Lower lobe of right lung (tissue), 2 donors: ENCODE results near the gene ALAS2. TPM values are rescaled to one million over a fixed set of nuclear protein-coding genes. Genes with fewer than 3 reads are reported as not detected.
A peak's percentile ranks its signal among the peaks of the same experiment; 100 is the strongest.

Experiments
- ATAC-seq, 2 donors: fragments of 200-7000 bp; cut with Tn5 transposase; one replicate each; pipeline ENCODE4 v1.9.1; 2020 to 2022; ENCODE audit warnings: mild to moderate bottlenecking in 2 of 2, moderate library complexity in 2 of 2
- DNase-seq: peaks from one replicate; pipeline ENCODE4 v3.0.0-alpha.2; 2020
- H3K27ac ChIP-seq: fragments of 200-600 bp; one replicate; pipeline ENCODE4 v1.8.0; 2022
- H3K27me3 ChIP-seq: fragments of 200-600 bp; one replicate; pipeline ENCODE4 v1.8.0; 2022; ENCODE audit warnings: low read depth
- H3K36me3 ChIP-seq: fragments of 200-600 bp; one replicate; pipeline ENCODE4 v1.8.0; 2022; ENCODE audit warnings: mild to moderate bottlenecking
- H3K4me1 ChIP-seq: fragments of 200-600 bp; one replicate; pipeline ENCODE4 v1.8.0; 2022
- H3K4me3 ChIP-seq: fragments of 200-600 bp; one replicate; pipeline ENCODE4 v1.8.0; 2022; ENCODE audit warnings: mild to moderate bottlenecking
- H3K9me3 ChIP-seq: fragments of 200-600 bp; one replicate; pipeline ENCODE4 v1.8.0; 2022
- intact Hi-C: fragments of 100-400 bp; cut with DNase I; formaldehyde crosslinking; loops from one replicate; pipeline ENCODE4 v1.11.0; 2022
- total RNA-seq: library from RNA; stranded (reverse); fragmentation: NEBNext Ultra II Directional; extraction: Animal tissue kit (Norgen Biotek cat#: 25700); gene quantifications from one replicate; pipeline ENCODE4 v1.2.1, GENCODE V29; 2021
- TF ChIP-seq, protein P1 (sequence below): fragments of 200-600 bp; IDR thresholded peaks from one replicate; pipeline ENCODE4 v1.8.0; 2022; ENCODE audit warnings: antibody characterized with exemption, mild to moderate bottlenecking
- donor health status: DM: no; HTN: yes; CAD: no; lungs with severe emphysema.

Gene ALAS2
- total RNA-seq, 1 donor from 2014 or later = 0.89 TPM

DNA sequence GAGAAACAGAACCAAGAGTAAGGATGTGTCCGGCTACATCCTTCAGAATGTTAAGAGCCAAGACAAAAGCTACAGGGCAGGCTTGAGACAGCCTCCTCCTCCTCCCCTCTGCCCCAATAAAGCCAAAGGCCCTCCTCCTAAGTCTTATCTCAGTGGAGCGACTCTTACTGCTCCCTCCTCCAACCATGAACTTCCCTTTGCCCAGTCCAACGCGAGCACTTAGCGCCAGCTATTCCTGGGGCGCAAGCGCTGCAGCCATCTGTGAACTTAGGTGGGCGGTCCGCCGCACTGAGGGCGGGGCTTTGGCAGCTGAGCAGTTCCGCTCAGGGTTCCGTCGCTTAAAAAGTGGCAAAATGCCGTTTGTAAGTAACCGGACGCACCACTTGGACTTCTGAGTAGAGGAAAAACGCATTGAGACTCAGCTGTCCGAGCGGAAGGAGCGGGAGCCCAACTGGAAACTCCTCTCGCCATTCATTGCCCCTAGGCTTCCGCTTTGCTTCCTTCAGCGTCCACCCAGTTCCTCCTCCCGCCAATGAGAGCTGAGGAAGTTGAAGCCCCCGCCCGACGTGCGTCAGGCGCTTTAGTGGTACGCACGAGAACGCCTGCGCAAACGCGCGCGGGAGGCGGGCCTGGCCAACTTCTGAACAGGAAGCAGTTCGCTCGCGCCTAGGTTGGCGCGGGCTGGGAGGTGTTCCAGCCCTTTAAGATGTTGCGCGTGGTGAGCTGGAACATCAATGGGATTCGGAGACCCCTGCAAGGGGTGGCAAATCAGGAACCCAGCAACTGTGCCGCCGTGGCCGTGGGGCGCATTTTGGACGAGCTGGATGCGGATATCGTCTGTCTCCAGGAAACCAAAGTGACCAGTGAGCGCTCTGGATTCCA, 30.8 kb downstream of the ALAS2 start, which contains the start of gene APEX2:
APEX2 (plus strand) TSS at position 647 of the 882 bp plus-strand sequence; CDS start at position 707, 60 bp downstream.
- intact Hi-C loops = no loop called here
- peak; percentile 95 for DNase-seq

DNA sequence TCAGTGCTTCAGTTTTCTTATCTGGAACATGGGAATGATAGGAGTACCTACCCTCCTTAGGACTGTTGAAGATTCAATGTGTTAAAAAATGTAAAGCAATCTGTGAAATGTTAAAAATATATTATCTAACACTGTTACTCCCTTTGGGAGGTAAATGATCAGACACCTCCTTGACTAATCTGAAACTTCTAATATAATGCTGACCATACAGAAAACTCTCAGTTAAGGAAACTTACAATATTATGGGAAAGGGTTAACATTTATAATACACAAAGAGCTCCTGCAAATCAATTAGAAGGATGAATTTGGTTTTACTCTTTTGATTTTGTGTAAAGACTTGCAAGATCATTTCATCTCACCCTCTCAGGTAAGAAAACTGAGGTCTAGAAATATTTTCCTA, 35.2 kb downstream of the ALAS2 start:
- H3K4me1 ChIP-seq = no peaks in the 10 kb centered on the region
- H3K27me3 ChIP-seq = no peaks in the 10 kb centered on the region
- no peaks in the 10 kb centered on the region for H3K36me3 ChIP-seq
- intact Hi-C loops = no loop called here
- DNase-seq (no peak), ATAC-seq (no peak)
- H3K27ac ChIP-seq = no peak overlapping the region
- no peaks in the 10 kb centered on the region for H3K9me3 ChIP-seq
- TF ChIP-seq, protein P1, sequence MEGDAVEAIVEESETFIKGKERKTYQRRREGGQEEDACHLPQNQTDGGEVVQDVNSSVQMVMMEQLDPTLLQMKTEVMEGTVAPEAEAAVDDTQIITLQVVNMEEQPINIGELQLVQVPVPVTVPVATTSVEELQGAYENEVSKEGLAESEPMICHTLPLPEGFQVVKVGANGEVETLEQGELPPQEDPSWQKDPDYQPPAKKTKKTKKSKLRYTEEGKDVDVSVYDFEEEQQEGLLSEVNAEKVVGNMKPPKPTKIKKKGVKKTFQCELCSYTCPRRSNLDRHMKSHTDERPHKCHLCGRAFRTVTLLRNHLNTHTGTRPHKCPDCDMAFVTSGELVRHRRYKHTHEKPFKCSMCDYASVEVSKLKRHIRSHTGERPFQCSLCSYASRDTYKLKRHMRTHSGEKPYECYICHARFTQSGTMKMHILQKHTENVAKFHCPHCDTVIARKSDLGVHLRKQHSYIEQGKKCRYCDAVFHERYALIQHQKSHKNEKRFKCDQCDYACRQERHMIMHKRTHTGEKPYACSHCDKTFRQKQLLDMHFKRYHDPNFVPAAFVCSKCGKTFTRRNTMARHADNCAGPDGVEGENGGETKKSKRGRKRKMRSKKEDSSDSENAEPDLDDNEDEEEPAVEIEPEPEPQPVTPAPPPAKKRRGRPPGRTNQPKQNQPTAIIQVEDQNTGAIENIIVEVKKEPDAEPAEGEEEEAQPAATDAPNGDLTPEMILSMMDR = no peak
- no peak overlapping the region for H3K4me3 ChIP-seq

More for the DNA sequence above, 30.8 kb downstream of the ALAS2 start, which contains the start of gene APEX2:
- TF ChIP-seq, protein P1 = no peak
- peak; percentile 98 for ATAC-seq
- peaks cover 5% of the 10 kb centered on the region for H3K4me1 ChIP-seq
- peaks cover 21% of the 10 kb centered on the region for H3K36me3 ChIP-seq
- no peaks in the 10 kb centered on the region for H3K9me3 ChIP-seq
- H3K27me3 ChIP-seq = no peaks in the 10 kb centered on the region
- peak within 1 kb of the TSS; percentile 85 for H3K27ac ChIP-seq
- H3K4me3 ChIP-seq = peak within 1 kb of the TSS; percentile 66

DNA sequence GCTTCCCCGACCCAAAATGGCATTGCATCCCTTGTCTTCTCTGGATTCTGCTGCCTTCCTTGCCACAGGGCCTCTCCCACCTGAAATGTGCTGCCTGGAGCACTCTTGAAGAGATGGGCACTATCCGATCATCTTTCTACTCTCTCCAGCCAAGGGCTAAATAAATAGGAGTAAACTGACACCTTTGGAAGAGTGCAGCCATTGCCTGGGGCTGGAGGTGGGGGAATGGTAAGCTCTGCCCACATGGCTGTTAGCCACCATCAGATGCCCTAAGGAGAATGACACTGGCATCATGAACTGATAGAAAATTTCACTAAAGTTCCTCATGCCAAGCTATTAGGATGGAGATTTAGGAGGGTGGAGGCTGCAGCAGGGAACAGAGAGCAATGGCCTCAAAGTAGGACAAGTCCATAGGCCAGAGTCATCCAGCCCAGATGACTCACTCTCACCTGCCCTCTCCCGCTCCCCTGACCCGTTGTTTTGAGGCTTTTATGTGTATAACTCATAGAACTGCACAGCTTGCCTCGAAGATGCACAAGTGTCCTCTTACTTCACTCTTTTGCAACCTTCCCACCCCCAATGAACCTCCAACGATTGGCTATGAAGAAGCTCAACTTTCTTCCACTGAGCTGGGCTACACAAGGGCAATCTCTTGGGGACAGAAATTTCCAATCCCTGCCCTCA, 36.0 kb downstream of the ALAS2 start:
- no peak overlapping the region for H3K27ac ChIP-seq
- H3K27me3 ChIP-seq = no peaks in the 10 kb centered on the region
- no peak overlapping the region for H3K4me3 ChIP-seq
- H3K9me3 ChIP-seq = no peaks in the 10 kb centered on the region
- TF ChIP-seq, protein P1 = no peak
- intact Hi-C loops = no loop called here
- DNase-seq = no peak
- H3K36me3 ChIP-seq = no peaks in the 10 kb centered on the region
- H3K4me1 ChIP-seq = no peaks in the 10 kb centered on the region
- ATAC-seq = peak in 1 of 2 donors; percentile 11

DNA sequence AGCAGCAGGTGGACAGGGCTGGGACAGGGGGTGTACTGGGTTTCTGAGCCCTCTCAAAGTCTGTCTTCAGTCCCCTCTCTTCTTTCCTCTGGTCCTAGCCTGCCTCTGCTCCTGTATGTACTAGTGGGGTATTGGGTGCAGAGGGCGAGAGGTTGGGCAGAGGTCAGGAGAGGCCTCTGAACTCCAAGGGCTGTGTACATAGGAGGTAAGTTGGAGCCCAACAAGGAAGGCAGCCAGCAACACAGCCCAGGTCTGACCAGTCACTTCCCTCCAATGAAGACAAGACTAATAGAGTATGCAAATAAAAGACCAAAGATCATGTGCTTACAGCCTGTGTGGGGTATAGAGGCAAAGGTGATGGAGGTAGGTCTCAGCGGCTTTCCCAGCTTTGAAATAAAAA, 36.7 kb downstream of the ALAS2 start, which contains the start of gene PFKFB1:
PFKFB1 (minus strand) TSS at position 90 of the 400 bp plus-strand sequence. CDS start 181 bp downstream, outside the sequence.
- ATAC-seq (peak in 1 of 2 donors; percentile 16), DNase-seq (no peak)
- no peaks in the 10 kb centered on the region for H3K9me3 ChIP-seq
- no peaks in the 10 kb centered on the region for H3K4me1 ChIP-seq
- no peak within 1 kb of the TSS for H3K4me3 ChIP-seq
- no peaks in the 10 kb centered on the region for H3K36me3 ChIP-seq
- no peaks in the 10 kb centered on the region for H3K27me3 ChIP-seq
- TF ChIP-seq, protein P1 = no peak
- intact Hi-C loops = no loop called here
- H3K27ac ChIP-seq = no peak within 1 kb of the TSS

DNA sequence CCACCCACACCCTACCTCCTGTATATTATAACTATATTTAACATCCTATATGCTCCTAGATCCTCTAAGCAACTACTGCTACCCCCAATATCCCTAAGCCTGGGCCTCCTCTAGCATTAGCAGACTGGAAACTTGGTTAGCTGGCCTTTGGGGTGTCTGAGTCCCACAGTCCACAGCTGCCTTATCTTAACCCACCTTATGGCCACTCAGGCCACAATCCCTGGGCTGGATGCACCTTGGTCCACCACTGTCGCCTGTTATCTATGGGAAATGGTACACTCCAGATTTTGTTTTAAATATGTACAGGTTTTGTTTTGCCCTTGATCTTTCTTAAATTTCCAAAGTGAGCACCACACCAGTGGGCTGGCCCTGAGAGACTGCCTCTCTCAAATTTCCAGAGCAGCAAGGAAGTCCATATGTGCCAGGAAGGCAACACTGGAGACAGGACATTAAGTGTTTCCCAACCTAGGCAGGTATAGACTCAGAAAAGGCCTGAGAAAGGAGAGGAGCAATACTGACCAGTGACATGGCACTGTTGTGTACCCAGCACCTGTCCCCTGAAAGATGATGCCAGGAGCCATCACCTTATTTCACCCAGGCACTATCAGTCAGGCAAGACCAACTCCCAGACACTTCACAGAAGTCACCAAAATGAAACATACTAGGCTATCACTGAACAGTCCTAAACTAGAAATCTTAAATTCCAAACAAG, 37.7 kb downstream of the ALAS2 start:
- Histone ChIP-seq H3K4me3 (no peak overlapping the region), H3K36me3 (no peaks in the 10 kb centered on the region), H3K27ac (no peak overlapping the region), H3K27me3 (no peaks in the 10 kb centered on the region), H3K4me1 (no peaks in the 10 kb centered on the region), H3K9me3 (no peaks in the 10 kb centered on the region)
- TF ChIP-seq, protein P1 = no peak
- DNase-seq = no peak
- ATAC-seq = no peak
- intact Hi-C loops = no loop called here
